CD4-positive, alpha-beta memory T cell (primary cell): Measurements from ENCODE around the gene DSN1. TPM values are rescaled to one million over a fixed set of nuclear protein-coding genes. Genes with fewer than 3 reads are reported as not detected.

Experiments used
- CTCF ChIA-PET: fragments of 350-600 bp; sonication (Branson Sonifier 250); formaldehyde crosslinking; loops from one replicate; lab custom pipeline; 2021; ENCODE audit warnings: inconsistent platforms; ENCODE audit not compliant: partially characterized antibody; lab: Charles Lee
- POLR2A ChIA-PET: fragments of 350-600 bp; sonication (Branson Sonifier 250); formaldehyde crosslinking; loops from one replicate; lab custom pipeline; 2021; ENCODE audit not compliant: partially characterized antibody; lab: Charles Lee
- DNase-seq, 5 donors: peaks; one replicate each; pipeline versions ENCODE4 v3.0.0 to v3.0.0-alpha.2; 2020 to 2022; ENCODE audit warnings: mixed read lengths in 1 of 5
- H3K27ac ChIP-seq: one replicate; pipeline ENCODE4 v1.7.0; 2013; ENCODE audit warnings: low read depth, low read length
- H3K27me3 ChIP-seq: 2 replicates; pipeline ENCODE4 v1.7.0; 2013; ENCODE audit warnings: mild to moderate bottlenecking, low read length, moderate library complexity; ENCODE audit not compliant: insufficient read depth
- H3K36me3 ChIP-seq: 2 replicates; pipeline ENCODE4 v1.7.0; 2013; ENCODE audit warnings: mild to moderate bottlenecking, low read length, moderate library complexity; ENCODE audit not compliant: insufficient read depth
- H3K4me1 ChIP-seq: 2 replicates; pipeline ENCODE4 v1.7.0; 2013; ENCODE audit warnings: mild to moderate bottlenecking, low read length, moderate library complexity; ENCODE audit not compliant: insufficient read depth
- H3K4me3 ChIP-seq, 2 donors: one replicate each; pipeline ENCODE4 v1.7.0; 2013; ENCODE audit warnings: low read length in 2 of 2, mild to moderate bottlenecking in 1 of 2
- H3K9me3 ChIP-seq, 2 donors: one replicate each; pipeline ENCODE4 v1.7.0; 2013; ENCODE audit warnings: low read length in 2 of 2, control low read depth in 1 of 2; ENCODE audit not compliant: control insufficient read depth in 1 of 2
- H3K27ac Mint-ChIP-seq, 7 donors: one replicate each; pipeline ENCODE4 v1.8.0; 2020 to 2021; ENCODE audit warnings: mixed read lengths in 7 of 7, mild to moderate bottlenecking in 6 of 7, inconsistent platforms in 3 of 7, moderate library complexity in 3 of 7
- H3K27me3 Mint-ChIP-seq, 2 donors: one replicate each; pipeline ENCODE4 v1.8.0; 2020 to 2021; ENCODE audit warnings: mixed read lengths in 2 of 2
- H3K36me3 Mint-ChIP-seq, 2 donors: one replicate each; pipeline ENCODE4 v1.8.0; 2020 to 2021; ENCODE audit warnings: mixed read lengths in 2 of 2, inconsistent platforms in 1 of 2, mild to moderate bottlenecking in 1 of 2
- H3K4me1 Mint-ChIP-seq, 4 donors: one replicate each; pipeline ENCODE4 v1.8.0; 2020 to 2021; ENCODE audit warnings: mixed read lengths in 4 of 4, mild to moderate bottlenecking in 1 of 4
- H3K4me3 Mint-ChIP-seq, 8 donors: one replicate each; pipeline ENCODE4 v1.8.0; 2020 to 2021; ENCODE audit warnings: mixed read lengths in 8 of 8, mild to moderate bottlenecking in 7 of 8, moderate library complexity in 6 of 8, inconsistent platforms in 3 of 8
- H3K9me3 Mint-ChIP-seq, 8 donors: one replicate each; pipeline ENCODE4 v1.8.0; 2020 to 2021; ENCODE audit warnings: mixed read lengths in 8 of 8, mild to moderate bottlenecking in 5 of 8, inconsistent platforms in 3 of 8, moderate library complexity in 1 of 8
- intact Hi-C: fragments of 100-400 bp; cut with micrococcal nuclease; formaldehyde crosslinking; loops from one replicate; pipeline ENCODE4 v1.15.1; 2023
- polyA plus RNA-seq, 2 donors: library from polyadenylated mRNA; unstranded; fragments of 300-500 nt; fragmentation: Illumina TruSeq; gene quantifications; one replicate each; pipeline ENCODE4 v1.2.3, GENCODE V29; 2021
- total RNA-seq, 2 experiments: library from RNA; stranded (reverse); gene quantifications; one replicate each; pipeline ENCODE4 v1.2.3, GENCODE V29; 2021

Gene DSN1
- total and polyA plus RNA-seq, 4 experiments from 2014 or later: 6.1 to 14.3 (median 10.5) TPM

GRCh38 chr20:36795691-36796090 lies 22.1 kb upstream of the DSN1 start:
- ChIA-PET CTCF (interaction anchor here (2.5 kb wide), 1 partner anchor 12 kb away, joined by 10 read pairs; no protein-coding TSS in a partner anchor), POLR2A (no interaction called here)
- H3K4me3 ChIP-seq: no peak overlapping the region
- no peaks in the 10 kb centered on the region for H3K36me3 ChIP-seq
- no peaks in the 10 kb centered on the region for H3K36me3 Mint-ChIP-seq
- H3K9me3 Mint-ChIP-seq: no peaks in the 10 kb centered on the region
- H3K27me3 Mint-ChIP-seq: peaks cover 0 to 1% of the 10 kb centered on the region in 2 donors
- DNase-seq: no peak
- intact Hi-C loops: no loop called here
- H3K27me3 ChIP-seq: no peaks in the 10 kb centered on the region
- no peak overlapping the region for H3K4me3 Mint-ChIP-seq
- H3K4me1 ChIP-seq: no peaks in the 10 kb centered on the region
- no peaks in the 10 kb centered on the region for H3K9me3 ChIP-seq
- H3K27ac ChIP-seq: no peak overlapping the region
- H3K4me1 Mint-ChIP-seq: no peaks in the 10 kb centered on the region
- H3K27ac Mint-ChIP-seq: no peak overlapping the region

GRCh38 chr20:36794116-36794474 lies 20.5 kb upstream of the DSN1 start:
- no peaks in the 10 kb centered on the region for H3K4me1 Mint-ChIP-seq
- no peaks in the 10 kb centered on the region for H3K36me3 Mint-ChIP-seq

GRCh38 chr20:36793294-36794115 lies 19.9 kb upstream of the DSN1 start:
- Histone ChIP-seq H3K9me3 (no peaks in the 10 kb centered on the region), H3K27ac (no peak overlapping the region), H3K27me3 (no peaks in the 10 kb centered on the region), H3K36me3 (no peaks in the 10 kb centered on the region), H3K4me3 (no peak overlapping the region), H3K4me1 (no peaks in the 10 kb centered on the region)
- DNase-seq: no peak
- Mint-ChIP-seq H3K9me3 (no peaks in the 10 kb centered on the region), H3K36me3 (no peaks in the 10 kb centered on the region), H3K4me3 (no peak overlapping the region), H3K27ac (no peak overlapping the region), H3K4me1 (no peaks in the 10 kb centered on the region), H3K27me3 (peaks cover 0 to 1% of the 10 kb centered on the region in 2 donors)
- ChIA-PET CTCF (no interaction called here), POLR2A (no interaction called here)
- intact Hi-C loops: no loop called here

More at GRCh38 chr20:36794116-36794474, 20.5 kb upstream of the DSN1 start:
- Mint-ChIP-seq H3K27me3 (peaks cover 0 to 1% of the 10 kb centered on the region in 2 donors), H3K9me3 (no peaks in the 10 kb centered on the region), H3K4me3 (no peak overlapping the region), H3K27ac (peak overlapping the region in 1 of 7 donors; percentile 64)
- no peak overlapping the region for H3K27ac ChIP-seq
- H3K4me1 ChIP-seq: no peaks in the 10 kb centered on the region
- H3K4me3 ChIP-seq: no peak overlapping the region
- DNase-seq: no peak
- ChIA-PET CTCF (no interaction called here), POLR2A (no interaction called here)
- intact Hi-C loops: no loop called here
- H3K27me3 ChIP-seq: no peaks in the 10 kb centered on the region
- H3K9me3 ChIP-seq: no peaks in the 10 kb centered on the region
- no peaks in the 10 kb centered on the region for H3K36me3 ChIP-seq

DNA sequence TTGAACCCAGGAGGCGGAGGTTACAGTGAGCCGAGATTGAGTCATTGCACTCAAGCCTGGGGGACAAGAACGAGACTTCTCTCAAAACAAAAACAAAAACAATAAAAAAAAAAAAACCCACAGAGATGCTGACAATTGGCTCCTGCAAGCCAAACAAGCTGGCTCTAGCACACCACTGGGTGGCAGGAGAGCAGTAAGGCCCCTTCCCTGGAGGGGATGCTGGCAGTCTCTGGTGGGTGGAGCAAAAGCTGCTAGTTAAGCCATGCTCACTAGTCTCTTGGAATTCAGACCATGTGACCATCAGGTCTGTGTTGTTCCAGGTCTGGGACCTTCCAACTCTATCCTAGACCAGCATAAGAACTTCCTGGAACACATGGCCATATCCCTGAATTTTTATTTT lies 18.9 kb upstream of the DSN1 start:
- H3K4me1 Mint-ChIP-seq: no peaks in the 10 kb centered on the region
- Histone ChIP-seq H3K4me3 (no peak overlapping the region), H3K4me1 (no peaks in the 10 kb centered on the region), H3K27me3 (no peaks in the 10 kb centered on the region), H3K9me3 (no peaks in the 10 kb centered on the region), H3K27ac (no peak overlapping the region), H3K36me3 (no peaks in the 10 kb centered on the region)
- ChIA-PET CTCF (interaction anchor here (0.6 to 1.3 kb wide), 2 partner anchors 16 to 1357 kb away, joined by 3 read pairs; no protein-coding TSS in a partner anchor), POLR2A (no interaction called here)
- H3K4me3 Mint-ChIP-seq: no peak overlapping the region
- DNase-seq: no peak
- no peaks in the 10 kb centered on the region for H3K9me3 Mint-ChIP-seq
- peaks cover 0 to 1% of the 10 kb centered on the region in 2 donors for H3K27me3 Mint-ChIP-seq
- intact Hi-C loops: no loop called here
- no peaks in the 10 kb centered on the region for H3K36me3 Mint-ChIP-seq
- no peak overlapping the region for H3K27ac Mint-ChIP-seq

GRCh38 chr20:36791862-36792261 lies 18.3 kb upstream of the DSN1 start:
- H3K27ac Mint-ChIP-seq: no peak overlapping the region
- intact Hi-C loops: no loop called here

DNA sequence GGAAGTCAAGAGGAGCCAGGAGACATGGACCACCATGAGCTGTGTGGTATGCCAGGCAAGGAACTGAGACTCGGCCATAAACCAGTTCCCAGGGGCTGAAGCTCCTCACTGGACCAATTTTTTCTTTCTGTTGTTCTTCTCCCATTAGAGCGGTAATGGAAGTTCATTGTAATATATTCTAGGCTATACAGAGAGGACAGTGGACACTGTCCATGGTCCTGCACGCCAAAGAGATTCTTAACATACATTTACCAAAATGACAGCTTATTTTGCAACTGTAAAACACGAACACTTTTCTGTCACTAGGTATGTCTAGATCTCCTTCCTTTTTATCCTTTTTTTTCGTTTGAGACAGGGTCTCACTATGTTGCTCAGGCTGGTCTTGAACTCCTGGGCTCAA lies 13.1 kb upstream of the DSN1 start:
- Histone ChIP-seq H3K4me1 (no peaks in the 10 kb centered on the region), H3K9me3 (no peaks in the 10 kb centered on the region), H3K4me3 (no peak overlapping the region), H3K36me3 (no peaks in the 10 kb centered on the region), H3K27ac (no peak overlapping the region), H3K27me3 (no peaks in the 10 kb centered on the region)
- H3K27ac Mint-ChIP-seq: no peak overlapping the region
- CTCF ChIA-PET: interaction anchor here (0.6 to 1.5 kb wide), 2 partner anchors 22 to 135 kb away, joined by 4 to 5 read pairs; no protein-coding TSS in a partner anchor
- H3K9me3 Mint-ChIP-seq: no peaks in the 10 kb centered on the region
- H3K36me3 Mint-ChIP-seq: no peaks in the 10 kb centered on the region
- no peak for DNase-seq
- intact Hi-C loops: no loop called here
- no peaks in the 10 kb centered on the region for H3K27me3 Mint-ChIP-seq
- H3K4me3 Mint-ChIP-seq: no peak overlapping the region
- H3K4me1 Mint-ChIP-seq: no peaks in the 10 kb centered on the region
- POLR2A ChIA-PET: no interaction called here

More at GRCh38 chr20:36791862-36792261, 18.3 kb upstream of the DSN1 start:
- Histone ChIP-seq H3K27ac (no peak overlapping the region), H3K4me1 (no peaks in the 10 kb centered on the region), H3K4me3 (no peak overlapping the region), H3K27me3 (no peaks in the 10 kb centered on the region), H3K36me3 (no peaks in the 10 kb centered on the region), H3K9me3 (no peaks in the 10 kb centered on the region)
- CTCF ChIA-PET: interaction anchor here (1.3 kb wide), 1 partner anchor 16 kb away, joined by 3 read pairs; no protein-coding TSS in a partner anchor
- Mint-ChIP-seq H3K27me3 (peaks cover 0 to 1% of the 10 kb centered on the region in 2 donors), H3K4me3 (no peak overlapping the region), H3K9me3 (no peaks in the 10 kb centered on the region), H3K36me3 (no peaks in the 10 kb centered on the region), H3K4me1 (no peaks in the 10 kb centered on the region)
- no peak for DNase-seq
- POLR2A ChIA-PET: no interaction called here

- no peak overlapping the region for H3K4me3 ChIP-seq
- Mint-ChIP-seq H3K9me3 (no peaks in the 10 kb centered on the region), H3K27ac (no peak overlapping the region), H3K27me3 (no peaks in the 10 kb centered on the region), H3K4me1 (no peaks in the 10 kb centered on the region), H3K4me3 (no peak overlapping the region), H3K36me3 (no peaks in the 10 kb centered on the region)
- DNase-seq: no peak
- H3K4me1 ChIP-seq: no peaks in the 10 kb centered on the region
- no peaks in the 10 kb centered on the region for H3K27me3 ChIP-seq
- CTCF ChIA-PET: interaction anchor here (0.6 to 1.5 kb wide), 2 partner anchors 22 to 134 kb away, joined by 4 to 5 read pairs; no protein-coding TSS in a partner anchor
- H3K9me3 ChIP-seq: no peaks in the 10 kb centered on the region
- intact Hi-C loops: no loop called here
- no peaks in the 10 kb centered on the region for H3K36me3 ChIP-seq
- H3K27ac ChIP-seq: no peak overlapping the region
- POLR2A ChIA-PET: no interaction called here
Measured at GRCh38 chr20:36786246-36786645, 12.7 kb upstream of the DSN1 start.
